D341Med (cell line): ENCODE results near the gene CEP170B.
A peak's percentile ranks its signal among the peaks of the same experiment; 100 is the strongest.

ENCODE experiments used
- DNase-seq: peaks from one replicate; pipeline ENCODE4 v3.0.0; 2012; ENCODE audit warnings: low spot score

The CEP170B gene

DNA sequence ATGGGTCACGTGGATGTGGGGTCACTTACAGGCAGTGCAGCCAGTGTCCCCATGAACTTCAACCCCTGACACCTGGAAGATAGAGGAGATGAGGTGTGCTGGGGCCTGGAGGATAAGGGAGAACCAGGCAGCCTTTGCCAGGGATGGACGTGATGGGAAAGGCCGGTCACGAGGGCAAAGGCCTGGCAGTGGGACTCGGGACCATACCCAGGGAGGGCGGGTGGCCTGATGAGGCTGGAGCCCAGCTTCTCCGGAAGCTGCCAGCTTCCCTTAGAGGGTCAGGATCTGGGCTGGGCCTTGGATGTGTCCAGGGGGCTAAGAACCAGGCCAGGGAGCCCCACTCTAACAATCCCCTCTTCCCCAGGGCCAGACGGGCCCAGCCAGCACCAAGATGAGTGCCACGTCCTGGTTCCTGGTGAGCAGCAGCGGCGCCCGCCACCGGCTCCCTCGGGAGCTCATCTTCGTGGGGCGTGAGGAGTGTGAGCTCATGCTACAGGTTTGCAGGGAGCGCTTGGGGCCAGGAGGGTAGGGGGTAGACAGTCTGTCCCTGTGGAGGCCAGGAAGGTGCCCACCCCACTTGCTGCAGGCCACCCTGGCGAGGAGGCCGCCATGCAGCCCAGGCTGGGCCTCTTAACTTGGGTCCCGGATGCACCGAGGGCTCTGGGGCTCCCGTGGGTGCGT, 3.1 kb downstream of the CEP170B start:
- DNase-seq = no peak

DNA sequence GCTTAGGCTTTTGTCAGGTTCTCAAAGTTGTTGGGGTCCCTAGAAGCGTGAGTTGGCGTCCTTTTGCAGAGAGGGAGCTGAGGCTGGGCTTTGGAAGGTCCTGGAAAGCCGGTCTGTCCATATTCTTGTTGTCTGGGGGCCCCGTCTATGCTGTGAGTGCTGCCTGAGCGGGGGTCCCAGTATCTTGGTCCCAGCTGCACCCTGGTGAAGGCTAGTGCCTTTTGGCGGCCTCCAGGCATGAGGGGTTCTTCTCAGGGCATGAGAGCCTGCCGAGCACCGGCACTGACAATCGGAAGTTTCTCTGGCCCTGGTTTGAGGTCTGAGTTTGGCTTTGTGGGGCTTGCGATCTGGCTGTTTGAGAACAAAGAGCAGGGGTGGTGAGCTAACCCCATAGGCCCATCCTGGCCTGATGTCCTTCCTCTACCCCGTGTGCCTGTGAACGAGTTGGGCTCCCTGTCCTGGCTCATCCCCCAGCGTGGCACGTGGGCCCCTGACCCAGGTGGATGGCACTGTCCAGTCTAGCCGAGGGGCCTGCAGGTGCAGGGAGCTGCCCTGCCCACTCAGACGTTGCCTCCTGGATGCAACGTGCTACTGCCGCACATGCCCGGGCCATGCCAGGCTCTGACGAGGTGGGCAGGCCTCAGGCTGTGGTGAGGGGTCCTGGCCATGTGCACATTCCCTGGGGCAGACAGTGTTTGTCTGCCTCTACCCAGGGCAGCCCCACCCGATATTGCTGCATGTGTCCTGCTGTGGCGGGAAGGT, 3.9 kb downstream of the CEP170B start:
- DNase-seq = no peak

DNA sequence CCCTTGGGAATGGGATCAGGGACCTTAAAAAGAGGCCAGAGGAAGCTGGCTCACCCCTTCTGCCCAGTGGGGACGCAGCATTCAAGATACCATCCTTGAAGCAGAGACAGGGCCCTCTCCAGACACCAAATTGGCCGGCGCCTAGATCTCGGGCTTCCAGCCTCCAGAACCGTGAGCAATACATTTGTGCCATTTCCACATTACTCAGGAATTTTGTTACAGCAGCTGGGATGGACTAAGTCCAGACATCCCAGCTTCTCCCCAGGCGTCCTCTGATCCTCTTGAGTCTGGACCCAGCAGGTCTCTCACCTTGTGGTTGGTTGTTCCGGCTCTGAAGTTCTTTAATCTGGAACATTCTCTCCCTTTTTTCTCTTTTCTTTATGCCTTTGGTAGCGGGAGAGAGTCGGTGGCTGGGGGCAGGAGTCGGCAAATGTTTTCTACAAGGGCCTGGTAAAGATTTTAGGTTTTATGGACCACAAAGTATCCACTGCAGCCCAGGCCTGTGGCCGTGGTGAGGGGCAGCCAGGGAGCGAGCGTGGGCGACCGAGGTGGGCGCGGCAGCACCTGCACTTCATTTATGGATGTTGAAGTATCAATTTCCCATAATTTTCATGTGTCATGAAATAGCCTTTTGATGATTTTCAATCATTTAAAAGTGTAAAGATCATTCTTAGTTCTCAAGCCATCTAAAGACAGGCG, 4.8 kb downstream of the CEP170B start:
- no peak for DNase-seq

DNA sequence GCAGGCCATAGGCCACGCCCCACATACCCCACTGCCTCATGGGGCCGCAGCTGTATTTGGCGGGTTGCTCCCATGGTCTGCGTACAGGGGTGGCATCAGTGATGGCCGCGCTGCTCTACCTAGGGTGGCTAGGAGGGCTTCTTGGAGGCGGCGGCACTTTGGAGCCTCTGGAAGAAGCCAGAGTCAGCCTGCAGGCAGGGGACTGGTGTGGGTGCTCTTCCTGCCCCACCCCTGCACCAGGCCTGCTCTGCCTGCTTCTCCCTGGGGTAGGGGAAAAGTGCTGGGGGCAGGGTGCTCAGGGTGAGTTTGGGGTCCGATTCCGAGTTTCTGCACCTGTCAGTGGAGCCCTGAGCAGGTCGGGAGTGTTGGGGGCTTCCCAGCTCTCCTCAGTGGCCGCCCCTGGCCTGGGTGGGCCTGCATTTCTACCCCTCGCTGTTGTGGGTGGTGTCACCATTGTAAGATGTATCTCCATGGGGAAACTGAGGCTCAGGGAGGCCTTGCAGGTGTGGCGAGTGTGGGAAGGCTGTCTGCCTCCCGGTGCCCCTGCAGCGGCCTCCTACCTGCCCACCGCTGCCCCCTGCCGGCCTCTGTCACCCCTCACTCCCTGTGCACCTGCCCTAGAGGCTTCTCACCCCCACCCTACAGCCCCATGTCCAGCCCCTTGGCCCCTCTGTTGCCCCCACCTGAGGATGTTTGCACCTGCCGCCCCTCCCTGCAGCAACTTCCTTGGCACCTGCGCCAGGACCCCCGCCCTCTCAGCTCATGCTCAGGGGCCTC, 5.5 kb downstream of the CEP170B start:
- DNase-seq = peak; percentile 83

DNA sequence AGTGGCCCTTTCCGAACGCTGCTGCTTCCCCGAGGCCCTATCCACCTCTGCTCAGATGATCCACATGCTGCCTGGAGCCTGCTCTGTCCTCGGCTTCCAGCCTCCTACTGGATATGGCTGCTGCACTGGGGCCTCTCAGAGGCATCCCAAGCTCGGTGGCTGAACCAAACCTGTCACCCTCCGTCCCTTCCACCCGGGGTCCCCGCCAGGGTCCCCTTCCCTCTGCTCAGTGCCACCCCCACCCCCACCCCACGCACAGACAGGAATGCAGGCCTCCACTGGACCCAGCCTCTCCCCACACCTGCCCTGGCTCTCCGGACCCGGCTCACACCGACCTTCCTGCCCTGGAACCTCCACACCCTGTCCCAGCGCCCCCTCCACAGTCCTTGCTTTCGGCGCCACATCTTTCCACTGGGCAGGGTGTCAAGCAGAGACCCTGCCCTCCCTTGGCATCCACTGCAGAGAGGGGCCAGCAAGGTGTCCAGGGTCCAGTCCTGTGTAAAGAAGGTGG, 6.1 kb downstream of the CEP170B start:
- DNase-seq = no peak

DNA sequence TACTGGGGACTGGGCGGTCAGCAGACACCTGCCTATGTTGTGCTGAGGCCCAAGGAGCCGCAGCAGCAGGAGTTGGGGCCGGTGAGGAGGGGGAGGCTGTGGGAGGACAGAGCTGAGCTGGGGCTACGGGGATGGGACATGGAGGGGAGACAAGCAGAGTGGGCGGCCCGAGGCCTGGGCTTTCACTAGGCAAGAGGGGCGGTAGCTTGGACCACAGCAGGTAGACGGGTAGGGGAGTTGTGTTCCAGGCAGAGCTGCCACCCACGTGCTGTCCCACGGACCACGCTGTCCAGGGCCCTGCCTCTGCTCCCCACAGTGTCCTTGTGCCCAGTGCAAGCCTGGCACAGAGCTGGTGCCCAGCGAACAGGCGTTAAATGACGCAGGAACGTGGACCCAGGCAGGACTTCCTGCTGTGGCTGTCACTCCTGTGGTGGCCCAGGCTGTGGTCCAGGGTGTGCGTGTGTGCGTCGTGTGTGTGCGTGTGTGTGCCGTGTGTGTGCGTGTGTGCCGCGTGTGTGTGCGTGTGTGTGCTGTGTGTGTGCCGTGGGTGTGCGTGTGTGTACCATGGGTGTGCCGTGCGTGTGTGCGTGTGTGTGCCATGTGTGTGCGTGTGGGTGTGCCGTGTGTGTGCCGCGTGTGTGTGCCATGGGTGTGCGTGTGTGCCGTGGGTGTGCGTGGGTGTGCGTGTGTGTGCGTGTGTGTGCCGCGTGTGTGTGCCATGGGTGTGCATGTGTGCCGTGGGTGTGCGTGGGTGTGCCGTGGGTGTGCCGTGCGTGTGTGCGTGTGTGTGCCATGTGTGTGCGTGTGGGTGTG, 6.8 kb downstream of the CEP170B start:
- no peak for DNase-seq

DNA sequence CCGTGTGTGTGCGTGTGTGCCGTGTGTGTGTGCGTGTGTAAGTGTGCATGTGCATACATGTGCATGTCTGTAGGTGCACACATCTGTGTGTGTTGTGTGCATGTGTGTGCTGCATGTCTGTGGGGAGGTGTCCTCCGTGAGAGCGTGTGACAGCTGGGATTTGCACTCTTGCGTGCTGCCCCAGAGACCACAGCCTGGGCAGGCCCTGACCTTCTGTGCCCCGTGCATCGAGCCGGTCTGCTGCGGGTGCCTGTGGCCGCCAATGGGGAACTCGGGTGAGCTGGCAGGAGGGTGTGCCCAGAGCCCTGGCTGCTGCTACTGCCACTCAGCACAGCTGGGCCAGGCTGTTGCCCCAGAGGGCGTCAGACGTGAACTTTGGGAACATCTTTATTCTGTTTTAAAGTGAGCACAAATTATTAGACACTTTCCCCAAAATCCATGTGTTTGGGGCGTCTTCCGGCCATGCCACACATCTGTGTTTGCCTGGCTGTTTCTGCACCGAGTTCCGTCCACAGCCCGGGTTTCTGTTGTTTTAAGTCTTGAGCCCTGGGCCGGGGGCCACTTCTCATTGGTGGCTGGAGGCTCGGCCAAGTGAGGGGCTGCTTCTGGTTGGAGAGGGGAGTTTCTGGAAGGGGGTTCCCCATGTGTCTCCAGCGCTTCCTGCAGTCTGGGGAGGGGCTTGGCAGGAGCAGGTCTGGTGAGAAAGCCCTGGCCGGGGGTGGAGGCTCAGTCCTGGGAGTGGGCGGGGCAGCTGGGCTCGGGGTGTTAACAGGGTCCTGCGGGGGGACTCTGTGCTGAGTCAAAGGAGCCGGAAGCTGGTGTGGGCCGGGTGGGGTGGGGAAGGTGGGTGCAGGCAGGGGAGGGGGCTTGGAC, 7.6 kb downstream of the CEP170B start:
- no peak for DNase-seq

DNA sequence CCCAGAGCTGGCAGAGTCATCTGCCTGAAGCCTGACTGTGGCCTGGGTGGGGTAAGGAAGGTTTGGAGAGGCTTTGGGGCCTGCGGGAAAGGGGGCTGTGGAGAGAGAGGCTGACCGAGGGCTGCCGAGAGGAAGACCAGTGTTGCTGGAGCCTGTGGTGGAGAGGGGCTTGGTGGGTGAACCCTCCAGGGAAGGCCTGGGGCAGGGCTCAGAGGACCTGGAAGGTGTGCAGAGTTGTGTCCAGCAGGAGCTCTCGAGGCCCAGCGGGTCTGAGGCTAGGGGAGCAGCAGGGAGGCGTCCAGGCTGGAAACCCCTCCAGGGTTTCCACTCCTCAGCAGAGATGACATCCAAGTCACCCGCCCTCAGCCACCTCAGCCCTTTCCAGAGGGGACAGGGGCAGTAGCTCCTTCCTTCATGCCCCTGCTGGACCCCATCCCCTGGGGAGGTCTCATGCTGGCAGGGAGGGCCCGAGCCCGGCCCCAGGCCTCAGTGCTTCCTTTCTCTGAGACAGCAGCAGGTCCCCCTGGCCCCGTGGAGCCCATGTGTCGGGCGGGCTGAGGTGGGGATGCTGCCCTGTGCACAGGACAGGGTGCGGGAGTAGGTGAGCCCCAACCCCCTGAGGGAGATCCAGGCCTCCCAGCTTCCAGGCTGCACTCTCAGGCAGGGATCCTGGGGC, 8.4 kb downstream of the CEP170B start:
- DNase-seq = no peak

DNA sequence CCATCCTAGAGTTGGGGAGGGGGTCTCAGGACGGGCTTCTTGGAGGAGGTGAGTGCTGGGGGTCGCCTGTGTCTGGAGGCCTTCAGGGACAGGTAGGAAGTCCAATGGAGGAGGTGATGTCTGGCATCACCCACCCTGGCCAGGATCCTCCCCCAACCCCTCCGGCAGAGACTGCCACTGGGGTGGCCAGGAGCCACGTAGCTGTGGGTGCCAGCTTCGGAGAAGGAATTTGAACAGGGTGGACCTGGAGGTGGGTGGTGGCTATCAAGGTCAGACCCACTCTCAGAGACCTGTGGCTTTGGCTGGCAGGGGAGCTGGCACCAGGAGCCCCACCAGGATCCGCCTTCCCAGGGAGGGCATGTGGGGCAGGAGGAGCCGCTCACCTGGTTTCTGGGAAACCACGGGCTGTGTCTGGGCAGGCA, 9.1 kb downstream of the CEP170B start:
- DNase-seq = no peak

DNA sequence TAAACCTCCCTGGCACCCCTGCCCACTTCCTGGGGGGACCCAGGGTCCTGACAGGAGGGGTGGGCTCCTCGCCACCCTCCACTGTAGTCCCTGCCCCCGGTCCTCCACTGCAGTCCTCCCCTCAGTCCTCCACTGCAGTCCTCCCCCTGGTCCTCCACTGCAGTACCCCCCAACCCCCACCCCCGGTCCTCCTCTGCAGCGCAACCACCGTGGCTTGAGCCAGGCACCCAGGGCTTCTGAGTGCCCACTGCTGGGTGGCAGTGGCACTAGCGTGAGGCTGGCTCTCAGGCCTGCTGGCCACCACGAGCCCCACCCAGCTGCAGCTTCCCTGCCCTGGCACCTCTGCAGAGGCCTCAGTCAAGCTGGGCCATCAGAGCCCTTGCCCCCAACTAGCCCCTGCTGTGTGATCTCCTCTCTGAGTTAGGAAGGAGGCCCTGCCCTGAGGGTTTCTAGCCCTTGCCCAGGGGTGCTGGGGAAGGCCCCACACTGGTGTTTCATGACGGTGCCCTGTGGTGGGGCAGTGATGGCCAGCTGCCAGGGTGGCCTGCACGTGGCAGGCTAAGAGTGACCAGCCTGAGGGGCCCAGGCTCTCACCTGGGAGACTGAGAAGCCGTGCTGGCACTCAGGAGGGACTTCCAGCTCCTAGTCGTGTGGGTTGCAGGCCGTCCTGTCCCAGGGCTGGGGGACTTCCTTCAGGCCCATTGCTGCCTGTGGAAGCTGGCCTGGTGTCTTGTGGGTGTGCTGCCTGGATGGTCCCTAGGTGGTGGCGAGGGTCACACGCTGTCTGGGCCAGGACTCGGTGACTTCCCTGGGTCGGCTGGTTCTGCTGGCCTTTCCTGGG, 9.7 kb downstream of the CEP170B start:
- DNase-seq = no peak

DNA sequence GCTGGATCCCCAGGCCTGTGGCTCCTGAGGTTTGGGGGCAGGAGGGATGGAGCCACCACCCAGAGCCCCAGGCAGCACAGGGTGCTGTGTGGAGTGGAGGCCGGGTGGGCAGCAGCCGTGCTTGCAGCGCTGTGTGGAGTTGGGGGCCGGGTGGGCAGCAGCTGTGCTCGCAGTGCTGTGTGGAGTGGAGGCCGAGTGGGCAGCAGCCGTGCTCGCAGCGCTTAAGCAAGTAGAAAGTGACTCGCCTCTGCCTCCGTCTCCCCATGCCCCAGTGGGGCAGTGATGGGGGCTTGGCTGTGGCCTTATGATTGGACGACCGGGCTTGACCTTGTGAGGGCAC, 10.3 kb downstream of the CEP170B start:
- no peak for DNase-seq

DNA sequence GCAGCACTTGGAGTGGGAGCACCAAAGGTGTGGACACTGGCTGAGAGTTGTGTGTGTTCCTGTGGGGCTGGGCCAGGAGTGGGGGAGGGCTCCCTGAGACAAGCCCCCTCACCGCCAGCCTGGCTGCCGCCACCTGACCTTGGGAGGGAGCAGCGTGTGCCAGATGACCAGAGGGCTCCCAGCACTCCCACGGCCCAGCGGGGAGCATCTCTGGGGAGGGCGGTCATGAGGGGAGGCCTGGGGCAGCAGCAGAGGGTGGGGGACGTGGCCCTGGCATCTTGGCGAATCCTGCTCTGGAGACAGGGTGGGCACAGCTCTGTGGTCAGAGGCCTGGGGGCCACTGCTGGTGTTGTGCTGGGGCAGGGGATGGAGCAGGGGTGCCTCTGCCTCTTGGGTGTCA, 10.7 kb downstream of the CEP170B start:
- DNase-seq = no peak

DNA sequence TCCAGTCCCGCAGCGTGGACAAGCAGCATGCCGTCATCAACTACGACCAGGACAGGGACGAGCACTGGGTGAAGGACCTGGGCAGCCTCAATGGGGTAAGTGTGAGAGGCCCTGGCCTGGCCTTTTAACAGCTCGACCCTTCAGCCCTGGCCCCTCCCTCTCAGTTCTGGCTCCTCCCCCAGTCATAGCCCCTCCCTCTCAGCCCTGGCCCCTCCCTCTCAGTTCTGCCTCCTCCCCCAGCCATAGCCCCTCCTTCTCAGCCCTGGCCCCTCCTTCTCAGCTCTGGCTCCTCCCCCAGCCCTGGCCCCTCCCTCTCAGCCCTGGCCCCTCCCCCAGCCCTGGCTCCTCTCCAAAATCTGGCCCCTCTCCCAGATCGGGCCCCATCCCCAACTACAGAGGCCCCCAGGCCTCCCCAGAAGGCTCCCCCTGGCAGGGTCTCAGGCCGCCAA, 11.2 kb downstream of the CEP170B start:
- DNase-seq = peak; percentile 74

DNA sequence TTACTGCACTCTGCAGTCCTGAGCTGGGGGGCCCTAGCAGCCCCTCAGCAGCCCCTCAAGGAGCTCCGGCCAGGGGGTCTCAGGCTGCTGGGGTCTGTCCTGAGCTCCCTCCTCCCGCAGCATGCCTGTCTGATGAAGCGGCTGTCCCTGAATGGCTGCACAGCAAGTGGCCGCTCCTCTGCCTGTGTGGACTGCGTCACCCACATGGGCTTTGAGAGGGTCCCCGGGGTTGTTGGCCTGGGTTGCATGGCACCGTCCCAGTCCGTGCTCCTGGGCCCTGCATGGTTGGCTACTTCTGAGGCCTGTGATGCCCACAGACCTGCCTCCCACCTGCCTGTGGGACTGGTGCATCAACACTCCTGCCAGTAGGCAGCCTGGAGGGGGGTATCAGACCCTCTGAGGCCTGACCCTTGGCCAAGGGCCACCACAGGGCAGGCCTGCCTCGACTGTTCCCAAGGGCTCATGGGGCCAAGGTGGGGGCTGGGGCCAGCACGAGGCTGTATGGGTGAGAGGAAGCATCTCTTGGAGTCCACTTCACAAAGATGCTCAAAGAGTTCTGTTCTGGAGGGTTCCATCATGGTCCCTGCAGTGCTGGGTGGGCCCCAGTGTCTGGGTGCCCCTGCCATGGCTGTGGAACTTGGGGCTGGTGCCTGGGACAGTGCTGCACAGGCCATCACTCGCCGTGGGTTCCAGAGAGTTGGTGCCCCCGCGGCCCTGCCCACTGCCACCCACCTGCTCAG, 12.2 kb downstream of the CEP170B start:
- DNase-seq = no peak

DNA sequence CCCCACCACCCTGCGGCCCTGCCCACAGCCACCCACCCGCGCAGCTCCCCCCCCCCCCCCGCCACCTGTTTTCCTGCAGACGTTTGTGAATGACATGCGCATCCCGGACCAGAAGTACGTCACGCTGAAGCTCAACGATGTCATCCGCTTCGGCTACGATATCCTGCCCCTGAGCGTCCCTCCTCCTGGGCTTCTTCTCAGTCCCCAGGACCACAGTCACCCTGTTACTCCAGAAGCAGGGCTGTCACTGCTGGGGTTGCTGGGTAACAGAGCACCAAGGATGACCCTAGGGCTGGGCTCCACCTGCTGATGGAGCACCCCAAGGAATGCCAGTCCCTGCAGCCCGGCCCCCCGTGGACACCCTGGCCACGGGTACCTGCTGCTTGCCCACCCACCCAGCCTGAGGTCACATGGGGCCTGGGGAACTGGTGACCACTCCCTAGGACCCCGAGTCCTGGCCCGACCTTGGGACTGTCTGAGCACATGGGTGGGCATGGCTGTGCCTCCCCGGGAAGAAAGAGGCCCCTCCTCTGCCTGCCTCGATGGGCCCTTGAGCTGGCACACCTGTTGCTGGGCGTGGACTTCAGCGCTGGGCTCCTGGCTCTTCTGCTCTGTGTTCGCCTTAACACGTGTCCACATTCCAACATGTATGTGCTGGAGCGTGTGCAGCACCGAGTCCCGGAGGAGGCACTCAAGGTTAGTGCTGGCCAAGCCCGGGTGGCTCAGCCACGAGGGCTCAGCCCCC, 12.9 kb downstream of the CEP170B start:
- DNase-seq = no peak

DNA sequence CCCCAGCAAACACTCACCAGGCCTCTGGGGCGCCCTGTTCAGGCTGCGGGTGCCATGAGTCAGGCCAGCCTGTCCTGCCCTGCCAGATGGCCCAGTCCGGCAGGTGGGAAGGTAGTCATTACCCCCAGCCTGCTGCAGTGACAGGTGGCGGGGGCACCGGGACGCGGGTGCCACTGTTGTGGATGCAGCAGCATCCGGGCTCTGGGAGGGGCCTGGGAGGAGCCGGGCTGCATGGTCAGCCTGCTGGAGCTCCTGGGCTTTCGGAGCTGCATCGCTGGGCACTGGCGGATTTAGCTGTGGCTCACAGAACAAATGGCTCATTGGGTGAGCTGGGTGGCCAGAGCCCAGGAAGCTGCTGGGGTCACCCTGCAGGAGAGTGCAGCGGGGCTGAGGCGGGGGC, 13.5 kb downstream of the CEP170B start:
- no peak for DNase-seq

DNA sequence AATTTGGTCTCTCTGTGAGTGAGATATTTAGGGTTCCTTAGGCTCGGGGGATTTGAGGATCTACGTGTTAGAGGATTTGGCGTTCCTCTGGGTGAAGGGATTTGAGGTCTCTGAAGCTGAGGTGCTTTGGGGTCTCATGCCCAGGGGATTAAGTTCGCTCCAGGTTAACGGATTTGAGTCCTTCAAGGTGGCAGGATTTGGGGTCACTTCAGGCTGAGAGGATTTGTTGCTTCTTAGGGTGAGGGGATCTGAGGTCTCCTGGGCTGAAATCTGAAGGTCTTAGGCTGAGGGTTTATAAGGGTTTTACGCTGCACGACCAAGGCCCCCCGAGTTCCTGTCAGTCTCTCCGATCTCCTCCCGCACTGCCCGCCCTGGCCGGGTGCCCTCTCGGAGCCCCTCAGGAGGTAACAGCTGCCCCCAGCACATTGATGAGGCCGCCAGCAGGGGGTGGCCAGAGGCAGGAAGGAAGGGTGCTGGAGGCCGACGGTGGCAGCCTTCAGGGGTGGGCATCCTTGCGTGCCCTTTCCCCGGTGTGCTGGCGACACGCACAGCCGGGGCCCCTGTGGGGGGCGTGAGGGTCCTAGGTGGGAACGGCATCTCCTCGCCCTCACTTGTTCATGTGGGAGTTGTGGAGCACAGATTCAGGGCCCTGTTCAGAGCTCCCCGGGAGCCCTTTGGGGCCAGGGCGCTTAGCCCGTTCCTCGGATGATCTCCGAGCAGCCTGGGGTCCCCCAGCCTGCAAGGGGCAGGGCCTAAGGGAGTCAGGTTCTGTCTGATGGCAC, 14.3 kb downstream of the CEP170B start:
- DNase-seq = no peak
